A549 (cell line): Measurements from ENCODE around the gene VPS54.

Experiments used
- EP300 ChIP-seq, 2 experiments: fragments of >200 bp; sonication (Bioruptor Twin); formaldehyde crosslinking; IDR thresholded peaks; 2 replicates in 1 of 2; 3 replicates in 1 of 2; pipeline ENCODE4 v1.6.1; 2016 to 2017
- KDM1A ChIP-seq: fragments of 200-600 bp; sonication (generic); IDR thresholded peaks from 2 replicates; pipeline ENCODE4 v1.6.1; 2016; ENCODE audit warnings: low read depth, mild to moderate bottlenecking
- KDM5A ChIP-seq: fragments of 200-600 bp; sonication (generic); IDR thresholded peaks from 2 replicates; pipeline ENCODE4 v1.6.1; 2016; ENCODE audit warnings: antibody characterized with exemption, mild to moderate bottlenecking
- NFE2L2 ChIP-seq: fragments of 150-350 bp; conservative IDR thresholded peaks from 2 replicates; pipeline ENCODE4 v1.6.1; 2014; ENCODE audit warnings: low read length
- PHF8 ChIP-seq: fragments of 200-600 bp; sonication (generic); IDR thresholded peaks from 2 replicates; pipeline ENCODE4 v1.6.1; 2016; ENCODE audit warnings: low read depth, mild to moderate bottlenecking, antibody characterized with exemption, moderate library complexity, borderline replicate concordance
- POLR2A ChIP-seq: IDR thresholded peaks from 2 replicates; pipeline ENCODE4 v1.6.1; 2012; ENCODE audit warnings: mild to moderate bottlenecking, low read length
- RCOR1 ChIP-seq: fragments of 150-350 bp; IDR thresholded peaks from 2 replicates; pipeline ENCODE4 v1.6.1; 2014; ENCODE audit warnings: antibody characterized with exemption, low read length, low read depth
- SMC3 ChIP-seq: fragments of >200 bp; sonication (Bioruptor Twin); formaldehyde crosslinking; IDR thresholded peaks from 3 replicates; pipeline ENCODE4 v1.6.1; 2018; ENCODE audit warnings: inconsistent platforms
- USF2 ChIP-seq: fragments of 450-650 bp; IDR thresholded peaks from 2 replicates; pipeline ENCODE4 v1.6.1; 2014; ENCODE audit warnings: antibody characterized with exemption
- ZNF302 ChIP-seq: fragments of 250-450 bp; sonication (Bioruptor Pico); IDR thresholded peaks from 2 replicates; pipeline ENCODE4 v1.9.0; 2021; ENCODE audit warnings: inconsistent platforms, mild to moderate bottlenecking, moderate library complexity
- TF ChIP-seq, protein P1 (sequence below): fragments of >200 bp; sonication (Bioruptor Twin); formaldehyde crosslinking; IDR thresholded peaks from 3 replicates; pipeline ENCODE4 v1.5.1; 2016
- TF ChIP-seq, protein P2 (sequence below): fragments of 200-600 bp; sonication (generic); IDR thresholded peaks from 2 replicates; pipeline ENCODE4 v1.6.1; 2016; ENCODE audit warnings: antibody characterized with exemption, mild to moderate bottlenecking, moderate library complexity

GRCh38 chr2:64059270-64059669 lies 40.0 kb upstream of the VPS54 start:
- TF ChIP-seq, protein P1, sequence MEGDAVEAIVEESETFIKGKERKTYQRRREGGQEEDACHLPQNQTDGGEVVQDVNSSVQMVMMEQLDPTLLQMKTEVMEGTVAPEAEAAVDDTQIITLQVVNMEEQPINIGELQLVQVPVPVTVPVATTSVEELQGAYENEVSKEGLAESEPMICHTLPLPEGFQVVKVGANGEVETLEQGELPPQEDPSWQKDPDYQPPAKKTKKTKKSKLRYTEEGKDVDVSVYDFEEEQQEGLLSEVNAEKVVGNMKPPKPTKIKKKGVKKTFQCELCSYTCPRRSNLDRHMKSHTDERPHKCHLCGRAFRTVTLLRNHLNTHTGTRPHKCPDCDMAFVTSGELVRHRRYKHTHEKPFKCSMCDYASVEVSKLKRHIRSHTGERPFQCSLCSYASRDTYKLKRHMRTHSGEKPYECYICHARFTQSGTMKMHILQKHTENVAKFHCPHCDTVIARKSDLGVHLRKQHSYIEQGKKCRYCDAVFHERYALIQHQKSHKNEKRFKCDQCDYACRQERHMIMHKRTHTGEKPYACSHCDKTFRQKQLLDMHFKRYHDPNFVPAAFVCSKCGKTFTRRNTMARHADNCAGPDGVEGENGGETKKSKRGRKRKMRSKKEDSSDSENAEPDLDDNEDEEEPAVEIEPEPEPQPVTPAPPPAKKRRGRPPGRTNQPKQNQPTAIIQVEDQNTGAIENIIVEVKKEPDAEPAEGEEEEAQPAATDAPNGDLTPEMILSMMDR, result no peak
- TF ChIP-seq, protein P2, sequence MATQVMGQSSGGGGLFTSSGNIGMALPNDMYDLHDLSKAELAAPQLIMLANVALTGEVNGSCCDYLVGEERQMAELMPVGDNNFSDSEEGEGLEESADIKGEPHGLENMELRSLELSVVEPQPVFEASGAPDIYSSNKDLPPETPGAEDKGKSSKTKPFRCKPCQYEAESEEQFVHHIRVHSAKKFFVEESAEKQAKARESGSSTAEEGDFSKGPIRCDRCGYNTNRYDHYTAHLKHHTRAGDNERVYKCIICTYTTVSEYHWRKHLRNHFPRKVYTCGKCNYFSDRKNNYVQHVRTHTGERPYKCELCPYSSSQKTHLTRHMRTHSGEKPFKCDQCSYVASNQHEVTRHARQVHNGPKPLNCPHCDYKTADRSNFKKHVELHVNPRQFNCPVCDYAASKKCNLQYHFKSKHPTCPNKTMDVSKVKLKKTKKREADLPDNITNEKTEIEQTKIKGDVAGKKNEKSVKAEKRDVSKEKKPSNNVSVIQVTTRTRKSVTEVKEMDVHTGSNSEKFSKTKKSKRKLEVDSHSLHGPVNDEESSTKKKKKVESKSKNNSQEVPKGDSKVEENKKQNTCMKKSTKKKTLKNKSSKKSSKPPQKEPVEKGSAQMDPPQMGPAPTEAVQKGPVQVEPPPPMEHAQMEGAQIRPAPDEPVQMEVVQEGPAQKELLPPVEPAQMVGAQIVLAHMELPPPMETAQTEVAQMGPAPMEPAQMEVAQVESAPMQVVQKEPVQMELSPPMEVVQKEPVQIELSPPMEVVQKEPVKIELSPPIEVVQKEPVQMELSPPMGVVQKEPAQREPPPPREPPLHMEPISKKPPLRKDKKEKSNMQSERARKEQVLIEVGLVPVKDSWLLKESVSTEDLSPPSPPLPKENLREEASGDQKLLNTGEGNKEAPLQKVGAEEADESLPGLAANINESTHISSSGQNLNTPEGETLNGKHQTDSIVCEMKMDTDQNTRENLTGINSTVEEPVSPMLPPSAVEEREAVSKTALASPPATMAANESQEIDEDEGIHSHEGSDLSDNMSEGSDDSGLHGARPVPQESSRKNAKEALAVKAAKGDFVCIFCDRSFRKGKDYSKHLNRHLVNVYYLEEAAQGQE, result no peak
- TF ChIP-seq POLR2A, result no peak
- TF ChIP-seq RCOR1, result no peak
- no peak for TF ChIP-seq ZNF302 (CRISPR knock-in tag)
- no peak for TF ChIP-seq EP300 (IDR thresholded peaks at IDR 0.05)
- TF ChIP-seq NFE2L2, result no peak
- TF ChIP-seq SMC3, result no peak
- no peak for TF ChIP-seq KDM5A
- no peak for TF ChIP-seq PHF8
- no peak for TF ChIP-seq KDM1A
- TF ChIP-seq USF2, result no peak
